SKM-1 treated with dmso at 0.1 percent for 144 hours (cell line): ENCODE results near the gene KIAA0513.

Experiments used
- DNase-seq: peaks from one replicate; lab custom pipeline; 2025; ENCODE audit not compliant: unreplicated experiment; lab: John Stamatoyannopoulos, UW

KIAA0513 gene

DNA sequence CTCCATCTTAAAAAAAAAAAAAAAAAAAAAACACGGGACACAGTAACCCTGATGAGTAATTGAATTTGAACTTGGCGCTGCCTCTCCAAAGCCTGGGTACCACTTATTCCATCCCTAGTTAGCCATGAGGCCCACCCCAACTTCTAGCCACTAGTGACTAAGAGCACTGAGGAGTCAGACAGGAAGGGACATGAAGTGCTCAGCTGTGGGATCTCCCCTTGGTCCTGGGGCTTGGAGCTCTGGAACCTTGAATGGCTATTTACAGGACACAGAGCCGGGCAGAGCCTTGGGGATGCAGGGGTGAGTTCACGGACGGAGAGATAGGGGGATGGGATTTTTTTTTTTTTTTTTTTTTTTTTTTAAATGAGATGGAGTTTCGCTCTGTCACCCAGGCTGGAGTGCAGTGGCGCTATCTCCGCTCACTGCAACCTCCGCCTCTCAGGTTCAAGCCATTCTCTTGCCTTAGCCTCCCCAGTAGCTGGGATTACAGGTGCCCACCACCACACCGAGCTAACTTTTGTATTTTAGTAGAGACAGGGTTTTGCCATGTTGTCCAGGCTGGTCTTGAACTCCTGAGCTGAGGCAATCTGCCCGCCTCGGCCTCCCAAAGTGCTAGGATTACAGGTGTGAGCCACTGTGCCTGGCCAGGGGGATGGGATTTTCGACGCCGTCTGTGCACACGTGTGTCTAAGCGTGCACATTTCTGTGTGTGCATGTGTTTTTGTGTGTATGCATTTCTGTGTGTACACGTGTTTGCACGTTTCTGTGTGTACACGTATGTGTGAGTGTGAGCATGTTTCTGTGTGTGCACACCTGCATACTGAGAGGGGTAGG is 105.1 kb downstream of the KIAA0513 start:
- DNase-seq = no peak

- no peak for DNase-seq
These were observed 105.7 kb downstream of the KIAA0513 start for GRCh38 chr16:85133290-85133599.

DNA sequence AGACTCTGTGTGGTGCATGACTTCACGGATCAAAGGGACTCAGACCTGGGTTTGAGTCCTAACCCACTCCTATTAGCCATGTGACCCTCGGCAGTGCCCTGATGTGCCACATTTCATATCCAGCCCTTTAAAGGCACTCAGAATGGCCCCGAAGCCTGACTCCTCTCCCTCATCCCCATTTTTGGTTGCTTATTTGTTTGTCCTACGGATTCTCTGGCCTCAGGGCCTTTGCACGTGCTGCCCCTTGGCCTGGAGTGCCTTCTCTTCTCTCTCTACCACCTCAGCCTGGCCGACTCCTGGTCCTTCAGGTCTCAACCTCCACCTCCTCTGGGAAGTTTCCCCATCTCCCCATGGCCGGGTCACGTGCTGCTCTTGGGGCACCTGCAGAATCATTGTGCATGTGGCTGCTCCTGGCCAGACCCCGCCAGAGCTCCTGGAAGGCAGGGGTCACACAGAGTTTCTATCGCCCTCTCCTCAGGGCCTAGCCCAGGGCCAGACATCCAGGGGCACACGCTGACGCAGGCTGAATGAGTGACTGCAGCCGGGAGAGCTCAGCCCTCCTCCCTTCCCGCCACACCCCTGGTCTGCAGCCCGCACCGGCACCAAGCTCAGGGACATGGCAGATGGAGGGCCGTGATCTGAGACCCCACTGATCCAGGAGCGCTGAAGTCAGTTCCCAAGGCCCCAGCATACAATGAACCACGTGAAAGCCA is 106.6 kb downstream of the KIAA0513 start:
- no peak for DNase-seq

GRCh38 chr16:85134789-85135142 is 107.2 kb downstream of the KIAA0513 start:
- no peak for DNase-seq

- peak; percentile 87 for DNase-seq
These were observed 108.7 kb downstream of the KIAA0513 start for GRCh38 chr16:85136213-85136701.

DNA sequence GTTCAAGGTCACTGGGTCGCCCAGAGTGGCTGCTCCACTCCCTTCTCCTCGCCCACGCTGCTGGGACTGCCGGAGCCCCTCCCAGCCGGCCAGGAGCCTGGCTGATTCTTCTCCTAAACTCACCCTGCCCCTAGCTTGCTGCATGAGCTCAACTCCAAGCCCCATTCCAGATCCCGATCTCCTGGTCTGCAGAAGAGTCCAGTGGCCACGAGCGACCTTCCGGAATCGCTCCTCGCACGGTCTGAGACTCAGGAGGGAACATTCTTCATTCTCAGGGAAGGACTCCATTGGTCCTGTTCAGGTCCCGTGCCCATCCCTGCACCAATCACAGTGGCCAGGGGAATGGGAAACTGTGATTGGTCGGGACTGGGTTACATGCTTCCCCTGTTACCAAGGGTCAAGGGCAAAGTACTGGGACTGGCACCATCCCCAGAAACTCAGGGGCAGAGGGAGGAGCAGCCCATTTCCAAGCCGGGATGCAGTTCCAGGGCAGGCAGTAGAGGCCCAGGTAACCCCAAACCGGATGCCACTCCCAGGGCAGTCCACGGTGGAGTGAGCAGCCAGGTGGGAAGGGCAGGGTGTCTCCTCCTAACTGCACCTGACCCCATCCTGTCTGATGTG is 109.2 kb downstream of the KIAA0513 start:
- DNase-seq = no peak

- no peak for DNase-seq
These were observed 109.9 kb downstream of the KIAA0513 start for GRCh38 chr16:85137323-85138072.

DNA sequence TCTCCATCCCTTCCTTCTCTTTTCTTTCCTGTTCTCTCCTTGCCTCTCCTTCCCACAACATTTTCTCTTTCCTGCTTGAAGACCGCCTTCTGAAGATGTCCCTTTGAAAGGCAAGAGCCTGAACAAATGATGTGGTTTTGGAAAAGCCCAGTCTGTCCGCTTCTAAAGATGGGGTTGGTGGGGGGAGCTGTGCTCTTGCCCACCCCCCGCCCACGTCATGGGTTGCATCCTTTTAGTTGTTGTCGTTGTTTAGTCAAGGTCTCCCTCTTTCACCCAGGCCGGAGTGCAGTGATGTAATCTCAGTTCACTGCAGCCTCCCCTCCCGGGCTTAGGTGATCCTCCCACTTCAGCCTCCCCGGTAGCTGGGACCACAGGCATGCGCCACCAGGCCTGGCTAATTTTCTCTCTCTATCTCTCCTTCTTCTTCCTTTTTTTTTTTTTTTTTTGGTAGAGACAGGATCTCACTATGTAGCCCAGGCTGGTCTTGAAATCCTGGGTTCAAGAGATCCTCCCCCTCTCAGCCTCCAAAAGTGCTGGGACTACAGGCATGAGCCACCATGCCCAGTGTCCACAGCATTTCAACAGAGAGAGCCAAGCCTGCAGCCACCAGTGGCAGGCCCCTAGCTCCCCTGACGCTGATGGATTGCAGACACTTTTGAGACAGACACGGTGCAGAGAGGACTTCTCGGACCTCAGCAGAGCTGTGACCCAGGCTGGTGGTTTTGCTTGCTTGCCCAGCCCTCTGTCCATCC is 110.7 kb downstream of the KIAA0513 start:
- DNase-seq = no peak

DNA sequence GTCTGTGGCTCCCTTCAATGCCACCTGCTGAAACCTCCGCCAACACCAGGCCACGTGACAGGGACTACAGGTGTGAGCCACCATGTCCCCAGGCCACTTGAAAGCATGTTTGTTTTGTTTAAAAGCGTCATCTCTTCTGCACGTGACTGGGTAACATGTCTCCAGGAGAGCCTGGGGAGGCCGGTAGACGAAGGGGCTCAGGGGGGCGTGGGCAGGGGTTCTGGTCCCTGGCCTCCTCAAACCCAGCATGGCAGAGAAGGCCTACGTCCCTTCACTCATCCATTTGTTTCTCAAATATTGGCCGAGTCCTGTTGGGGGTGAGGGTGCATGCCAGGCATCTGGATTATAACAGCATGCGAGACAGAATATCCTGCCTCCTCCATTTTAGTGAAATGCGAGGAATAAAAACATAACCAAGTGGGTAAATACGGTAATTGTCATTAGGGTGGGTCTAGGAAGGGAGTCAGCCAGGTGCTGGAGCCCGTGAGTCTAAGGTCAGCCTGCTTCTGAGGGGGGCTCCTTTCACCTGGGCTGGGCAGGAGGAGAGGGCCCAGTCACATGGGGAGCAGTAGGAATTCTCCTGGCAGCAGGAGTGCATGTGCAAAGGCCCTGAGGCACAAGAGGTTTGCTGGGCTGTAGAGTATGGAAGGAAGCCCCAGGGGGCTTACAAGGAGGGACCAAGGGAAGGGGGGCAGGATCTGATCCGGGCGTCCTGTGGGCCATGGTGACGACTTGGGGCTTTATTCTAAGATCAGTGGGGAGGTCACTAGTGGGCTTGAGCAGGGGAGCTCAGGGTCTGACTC is 111.4 kb downstream of the KIAA0513 start:
- no peak for DNase-seq

- DNase-seq = no peak
These were observed 112.3 kb downstream of the KIAA0513 start for GRCh38 chr16:85139881-85140339.

DNA sequence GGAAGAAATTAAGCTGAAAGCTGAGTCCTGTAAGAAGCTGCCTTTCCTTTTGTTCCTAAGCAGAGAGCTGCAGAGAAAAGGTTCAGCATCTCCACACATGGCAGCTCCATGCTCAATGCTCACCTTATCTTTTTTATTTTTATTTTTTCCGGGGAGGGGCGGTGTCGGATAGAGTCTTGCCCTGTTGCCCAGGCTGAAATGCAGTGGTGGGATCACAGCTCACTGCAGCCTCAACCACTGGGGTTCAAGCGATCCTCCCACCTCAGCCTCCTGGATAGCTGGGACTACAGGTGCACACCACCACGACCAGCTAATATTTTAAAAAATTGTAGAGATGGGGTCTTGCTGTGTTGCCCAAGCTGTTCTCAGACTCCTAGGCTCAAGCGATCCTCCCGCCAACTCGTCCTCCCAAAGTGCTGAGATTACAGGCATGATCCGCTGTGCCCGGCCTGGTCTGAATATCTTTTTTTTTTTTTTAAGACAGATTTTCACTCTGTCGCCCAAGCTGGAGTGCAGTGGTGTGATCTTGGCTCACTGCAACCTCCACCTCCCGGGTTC is 112.9 kb downstream of the KIAA0513 start:
- DNase-seq = no peak

DNA sequence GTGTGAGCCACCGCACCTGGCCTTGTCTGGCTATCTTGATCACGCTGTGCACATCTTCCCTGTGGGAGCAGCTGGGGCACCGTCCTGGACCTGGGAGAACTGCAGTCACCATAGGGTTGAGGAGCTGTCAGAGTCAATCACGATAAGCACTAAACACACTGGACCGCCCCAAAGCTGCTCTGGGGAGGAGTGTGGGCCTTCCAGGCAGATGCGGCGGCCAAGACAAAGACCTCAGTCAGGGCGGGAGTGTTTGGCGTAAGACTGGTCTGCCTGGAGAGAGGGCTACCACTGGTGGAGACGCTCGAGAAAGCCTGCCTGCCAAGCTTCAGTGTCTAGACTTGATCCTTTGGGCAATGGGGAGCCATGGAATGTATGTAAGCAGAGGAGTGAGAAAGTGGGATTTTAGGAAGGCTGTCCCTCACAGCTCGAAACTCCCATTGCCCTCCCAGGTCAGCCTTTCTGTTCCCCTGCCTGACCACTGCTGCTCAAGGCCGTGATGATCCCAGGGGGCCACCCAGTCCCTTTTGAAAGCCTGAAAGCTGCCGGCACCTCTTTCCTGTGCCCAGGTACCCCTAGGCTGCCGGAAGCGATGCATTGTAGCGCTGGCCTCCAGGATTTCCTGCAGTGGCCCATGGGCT is 114.0 kb downstream of the KIAA0513 start:
- DNase-seq = no peak

DNA sequence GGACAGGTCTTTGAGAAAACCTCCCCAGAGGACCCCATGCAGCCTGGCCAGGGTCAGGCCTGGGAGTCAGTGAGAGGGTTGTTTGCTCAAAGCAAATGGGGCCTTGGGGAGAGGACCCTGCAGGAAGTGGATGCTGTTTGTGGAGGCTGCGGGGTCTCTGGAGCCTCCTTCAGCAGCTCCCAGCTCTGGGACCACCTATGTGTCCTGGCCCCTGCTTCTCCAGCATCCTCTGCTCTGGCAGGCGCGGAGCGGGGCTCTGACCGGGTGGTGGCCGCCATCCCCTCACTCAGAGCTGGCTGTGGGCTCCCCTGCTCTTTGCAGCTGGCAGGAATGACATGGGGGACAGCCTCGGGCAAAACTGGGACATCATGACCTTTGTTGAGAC is 114.5 kb downstream of the KIAA0513 start:
- no peak for DNase-seq

- DNase-seq = no peak
These were observed 115.2 kb downstream of the KIAA0513 start for GRCh38 chr16:85142771-85143211.
